ENCODE measurements around the gene ZDHHC14.
"Not testable (repeated sequence)": the region's sequence is repeated elsewhere in the genome, so short reads cannot be mapped to it uniquely, and the experiment has no call there.

Gene ZDHHC14

DNA sequence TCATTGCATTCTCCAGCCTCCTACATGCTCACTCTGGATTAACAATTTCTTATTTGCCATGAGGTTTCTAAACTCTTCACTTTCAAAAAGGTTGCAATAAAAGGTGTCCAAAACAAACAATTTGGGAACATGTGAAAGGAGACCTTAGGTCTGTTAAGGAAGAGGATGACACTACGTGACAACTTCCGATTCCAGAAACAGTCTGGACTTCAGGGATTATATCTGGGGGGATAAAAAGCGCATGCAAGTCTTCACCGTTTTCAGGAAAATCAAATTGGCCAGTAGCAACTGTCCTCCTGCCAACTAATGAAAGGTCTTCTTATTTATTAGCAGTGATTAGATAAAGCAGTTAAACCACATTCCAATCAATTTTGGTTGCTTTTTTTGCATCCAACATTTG lies 1.8 kb downstream of the ZDHHC14 start:
- POLR2A ChIA-PET, result no interaction called here
- TF ChIP-seq, protein P1, sequence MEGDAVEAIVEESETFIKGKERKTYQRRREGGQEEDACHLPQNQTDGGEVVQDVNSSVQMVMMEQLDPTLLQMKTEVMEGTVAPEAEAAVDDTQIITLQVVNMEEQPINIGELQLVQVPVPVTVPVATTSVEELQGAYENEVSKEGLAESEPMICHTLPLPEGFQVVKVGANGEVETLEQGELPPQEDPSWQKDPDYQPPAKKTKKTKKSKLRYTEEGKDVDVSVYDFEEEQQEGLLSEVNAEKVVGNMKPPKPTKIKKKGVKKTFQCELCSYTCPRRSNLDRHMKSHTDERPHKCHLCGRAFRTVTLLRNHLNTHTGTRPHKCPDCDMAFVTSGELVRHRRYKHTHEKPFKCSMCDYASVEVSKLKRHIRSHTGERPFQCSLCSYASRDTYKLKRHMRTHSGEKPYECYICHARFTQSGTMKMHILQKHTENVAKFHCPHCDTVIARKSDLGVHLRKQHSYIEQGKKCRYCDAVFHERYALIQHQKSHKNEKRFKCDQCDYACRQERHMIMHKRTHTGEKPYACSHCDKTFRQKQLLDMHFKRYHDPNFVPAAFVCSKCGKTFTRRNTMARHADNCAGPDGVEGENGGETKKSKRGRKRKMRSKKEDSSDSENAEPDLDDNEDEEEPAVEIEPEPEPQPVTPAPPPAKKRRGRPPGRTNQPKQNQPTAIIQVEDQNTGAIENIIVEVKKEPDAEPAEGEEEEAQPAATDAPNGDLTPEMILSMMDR (IDR thresholded peaks at IDR 0.05; ENCODE audit: insufficient read depth, low read length, missing control alignments), result no peak
- CTCF ChIA-PET, result no interaction called here
- DNase-seq (ENCODE audit: low read depth, low spot score), result no peak
- peak overlapping the region; percentile 81; the same call in 1 of the 2 replicates for H3K4me3 ChIP-seq (ENCODE audit: low read depth, low read length)

DNA sequence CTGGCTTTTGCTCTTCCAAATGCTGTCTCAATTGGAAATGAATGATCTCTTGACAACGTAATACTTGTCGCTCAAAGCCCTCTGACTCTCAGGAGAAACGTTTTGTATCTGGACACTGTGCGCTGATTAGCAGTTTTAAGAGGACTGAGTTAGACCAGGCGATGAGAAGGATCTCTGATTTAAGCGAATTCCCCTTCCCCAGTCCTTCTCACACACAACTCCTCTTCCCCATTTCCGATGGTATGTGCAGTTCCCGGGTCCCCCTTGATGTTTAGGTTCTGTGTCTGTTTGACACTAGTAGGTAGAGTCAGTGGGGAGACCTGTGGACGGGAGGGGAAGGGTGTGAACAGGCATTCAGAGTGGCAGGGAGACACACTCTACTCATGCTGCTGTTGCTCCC lies 2.5 kb downstream of the ZDHHC14 start:
- DNase-seq (ENCODE audit: low read depth, low spot score), result no peak
- TF ChIP-seq, protein P1 (IDR thresholded peaks at IDR 0.05; ENCODE audit: insufficient read depth, low read length, missing control alignments), result no peak
- no peak overlapping the region for H3K4me3 ChIP-seq (ENCODE audit: low read depth, low read length)
- ChIA-PET CTCF (no interaction called here), POLR2A (no interaction called here)

DNA sequence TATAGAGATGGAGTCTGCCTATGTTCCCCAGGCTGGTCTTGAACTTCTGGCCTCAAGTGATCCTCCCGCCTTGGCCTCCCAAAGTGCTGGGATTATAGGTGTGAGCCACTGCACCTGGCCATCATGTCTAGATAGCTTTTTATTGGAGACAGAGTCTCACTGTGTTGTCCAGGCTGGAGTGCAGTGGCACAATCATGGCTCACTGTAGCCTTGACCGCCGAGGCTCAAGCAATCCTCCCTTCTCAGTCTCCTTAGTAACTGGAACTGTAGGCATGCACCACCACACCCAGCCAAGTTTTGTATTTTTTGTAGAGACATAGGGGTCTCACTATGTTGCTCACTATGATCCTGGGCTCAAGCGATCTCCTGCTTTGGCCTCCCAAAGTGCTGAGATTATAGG lies 4.0 kb downstream of the ZDHHC14 start:
- POLR2A ChIA-PET; H3K4me3 ChIP-seq (ENCODE audit: low read depth, low read length); CTCF ChIA-PET: not testable (repeated sequence)

DNA sequence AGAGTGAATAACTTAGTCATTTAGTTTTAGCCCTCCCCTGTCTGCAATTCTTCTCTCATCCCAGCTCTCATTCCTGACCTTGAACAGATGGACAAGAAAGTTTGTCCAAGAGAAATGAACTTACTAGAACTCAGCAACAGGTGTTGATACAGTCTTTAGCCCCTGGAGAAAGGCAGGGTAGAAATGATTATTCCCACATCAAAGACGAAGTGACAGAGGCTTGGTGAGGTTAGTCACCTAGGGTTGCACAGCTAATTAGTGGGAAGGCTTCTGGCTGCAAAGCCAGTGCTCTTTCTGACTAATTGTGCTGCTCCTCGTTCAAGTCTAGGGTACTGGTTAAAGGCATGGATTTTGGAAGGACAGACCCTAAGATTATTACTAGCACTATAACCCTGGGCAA lies 4.5 kb downstream of the ZDHHC14 start:
- CTCF ChIA-PET, result no interaction called here

More for the DNA sequence above, 4.0 kb downstream of the ZDHHC14 start:
- DNase-seq (ENCODE audit: low read depth, low spot score), result not testable (repeated sequence)

DNA sequence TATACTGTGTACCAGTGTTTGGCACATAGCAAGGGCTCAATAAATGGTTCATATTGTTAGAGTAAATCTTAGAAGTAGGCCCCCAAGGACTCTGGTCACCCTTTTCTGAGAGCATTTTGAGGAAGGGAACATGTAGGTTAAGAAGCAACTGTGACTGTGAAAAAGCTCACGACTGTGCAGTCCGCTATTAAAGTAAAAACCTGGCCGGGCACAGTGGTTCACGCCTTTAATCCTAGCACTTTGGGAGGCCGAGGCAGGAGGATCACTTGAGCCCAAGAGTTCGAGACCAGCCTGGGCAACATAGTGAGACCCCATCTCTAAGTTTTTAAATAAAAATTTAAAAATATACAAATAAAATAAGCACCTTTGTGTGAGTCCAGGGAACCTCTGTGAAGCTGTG lies 5.0 kb downstream of the ZDHHC14 start:
- DNase-seq (ENCODE audit: low read depth, low spot score), result no peak
- CTCF ChIA-PET, result no interaction called here
- TF ChIP-seq, protein P1 (IDR thresholded peaks at IDR 0.05; ENCODE audit: insufficient read depth, low read length, missing control alignments), result no peak
- POLR2A ChIA-PET, result no interaction called here
- H3K4me3 ChIP-seq (ENCODE audit: low read depth, low read length), result no peak overlapping the region

More for the DNA sequence above, 4.5 kb downstream of the ZDHHC14 start:
- H3K4me3 ChIP-seq (ENCODE audit: low read depth, low read length), result no peak overlapping the region
- DNase-seq (ENCODE audit: low read depth, low spot score), result no peak
- POLR2A ChIA-PET, result no interaction called here
- TF ChIP-seq, protein P1 (IDR thresholded peaks at IDR 0.05; ENCODE audit: insufficient read depth, low read length, missing control alignments), result no peak

DNA sequence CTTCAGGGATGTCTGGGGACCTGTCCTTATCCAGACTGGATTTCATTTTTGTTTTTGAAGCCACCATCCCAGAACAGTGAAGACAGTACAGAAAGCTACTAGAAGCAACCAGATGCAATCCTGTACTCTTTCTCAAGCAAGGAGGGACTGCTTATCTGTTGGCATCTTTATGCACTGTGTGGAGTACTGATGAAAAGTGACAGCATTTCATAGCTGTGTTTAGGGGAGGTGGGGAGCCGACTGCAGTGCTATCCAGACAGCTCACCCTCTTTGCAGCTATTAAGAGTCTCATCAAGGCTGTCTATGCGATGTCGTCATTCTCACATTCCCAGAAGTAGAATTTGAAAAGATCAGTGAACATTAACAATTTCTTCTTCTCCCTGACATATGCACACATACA lies 5.5 kb downstream of the ZDHHC14 start:
- POLR2A ChIA-PET, result no interaction called here
- H3K4me3 ChIP-seq (ENCODE audit: low read depth, low read length), result no peak overlapping the region

DNA sequence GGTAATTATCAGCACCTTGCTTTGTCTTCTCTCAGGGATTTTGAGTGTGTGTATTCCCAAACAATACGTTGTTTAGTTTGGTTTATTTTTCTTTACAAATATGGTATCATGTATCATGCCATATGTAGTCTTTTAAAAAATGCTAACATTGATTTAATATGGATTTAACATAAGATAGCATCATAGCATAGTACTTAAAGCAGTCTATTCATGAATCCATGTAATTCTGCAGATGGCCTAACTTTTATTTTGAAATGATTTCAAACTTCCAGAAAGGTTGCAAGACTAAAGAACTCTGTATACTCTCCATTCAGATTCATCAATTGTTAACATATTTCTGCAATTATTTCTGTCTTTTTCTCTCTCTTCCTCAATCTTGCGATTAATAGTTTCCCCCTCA lies 7.9 kb downstream of the ZDHHC14 start:
- ChIA-PET CTCF (no interaction called here), POLR2A (no interaction called here)
- no peak for DNase-seq (ENCODE audit: low read depth, low spot score)
- TF ChIP-seq, protein P1 (IDR thresholded peaks at IDR 0.05; ENCODE audit: insufficient read depth, low read length, missing control alignments), result no peak
- no peak overlapping the region for H3K4me3 ChIP-seq (ENCODE audit: low read depth, low read length)

More for the DNA sequence above, 5.5 kb downstream of the ZDHHC14 start:
- CTCF ChIA-PET, result no interaction called here
- DNase-seq (ENCODE audit: low read depth, low spot score), result no peak
- TF ChIP-seq, protein P1 (IDR thresholded peaks at IDR 0.05; ENCODE audit: insufficient read depth, low read length, missing control alignments), result no peak

Data from AG04449 (cell line).